Activated naive CD4-positive, alpha-beta T cell treated with anti-CD3 and anti-CD28 coated beads, Interleukin-2, amount 50 U/mL, for 72 hours (primary cell): ENCODE measurements around the gene FLVCR2. TPM values are rescaled to one million over a fixed set of nuclear protein-coding genes. Genes with fewer than 3 reads are reported as not detected.

Experiments
- ATAC-seq, 2 donors: fragments of 150-1000 bp; cut with Tn5 transposase; 2 replicates each; pipeline ENCODE4 v1.10.0; 2021; ENCODE audit warnings: mild to moderate bottlenecking in 2 of 2, moderate library complexity in 2 of 2
- DNase-seq, 2 donors: peaks; one replicate each; pipeline ENCODE4 v3.0.0; 2021 to 2022; ENCODE audit warnings: low spot score in 2 of 2
- H3K27ac Mint-ChIP-seq, 2 donors: one replicate each; pipeline ENCODE4 v1.8.0; 2022; ENCODE audit warnings: mild to moderate bottlenecking in 2 of 2, mixed read lengths in 2 of 2
- H3K36me3 Mint-ChIP-seq, 2 donors: one replicate each; pipeline ENCODE4 v1.8.0; 2022; ENCODE audit warnings: mixed read lengths in 2 of 2
- H3K9me3 Mint-ChIP-seq, 2 donors: one replicate each; pipeline ENCODE4 v1.8.0; 2022; ENCODE audit warnings: mixed read lengths in 2 of 2
- total RNA-seq, 2 donors: library from RNA; stranded (reverse); gene quantifications; one replicate each; pipeline ENCODE4 v1.2.3, GENCODE V29; 2022

Gene FLVCR2, protein sequence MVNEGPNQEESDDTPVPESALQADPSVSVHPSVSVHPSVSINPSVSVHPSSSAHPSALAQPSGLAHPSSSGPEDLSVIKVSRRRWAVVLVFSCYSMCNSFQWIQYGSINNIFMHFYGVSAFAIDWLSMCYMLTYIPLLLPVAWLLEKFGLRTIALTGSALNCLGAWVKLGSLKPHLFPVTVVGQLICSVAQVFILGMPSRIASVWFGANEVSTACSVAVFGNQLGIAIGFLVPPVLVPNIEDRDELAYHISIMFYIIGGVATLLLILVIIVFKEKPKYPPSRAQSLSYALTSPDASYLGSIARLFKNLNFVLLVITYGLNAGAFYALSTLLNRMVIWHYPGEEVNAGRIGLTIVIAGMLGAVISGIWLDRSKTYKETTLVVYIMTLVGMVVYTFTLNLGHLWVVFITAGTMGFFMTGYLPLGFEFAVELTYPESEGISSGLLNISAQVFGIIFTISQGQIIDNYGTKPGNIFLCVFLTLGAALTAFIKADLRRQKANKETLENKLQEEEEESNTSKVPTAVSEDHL
- total RNA-seq = 10 to 100 TPM; 11.6 to 18.3 TPM

DNA sequence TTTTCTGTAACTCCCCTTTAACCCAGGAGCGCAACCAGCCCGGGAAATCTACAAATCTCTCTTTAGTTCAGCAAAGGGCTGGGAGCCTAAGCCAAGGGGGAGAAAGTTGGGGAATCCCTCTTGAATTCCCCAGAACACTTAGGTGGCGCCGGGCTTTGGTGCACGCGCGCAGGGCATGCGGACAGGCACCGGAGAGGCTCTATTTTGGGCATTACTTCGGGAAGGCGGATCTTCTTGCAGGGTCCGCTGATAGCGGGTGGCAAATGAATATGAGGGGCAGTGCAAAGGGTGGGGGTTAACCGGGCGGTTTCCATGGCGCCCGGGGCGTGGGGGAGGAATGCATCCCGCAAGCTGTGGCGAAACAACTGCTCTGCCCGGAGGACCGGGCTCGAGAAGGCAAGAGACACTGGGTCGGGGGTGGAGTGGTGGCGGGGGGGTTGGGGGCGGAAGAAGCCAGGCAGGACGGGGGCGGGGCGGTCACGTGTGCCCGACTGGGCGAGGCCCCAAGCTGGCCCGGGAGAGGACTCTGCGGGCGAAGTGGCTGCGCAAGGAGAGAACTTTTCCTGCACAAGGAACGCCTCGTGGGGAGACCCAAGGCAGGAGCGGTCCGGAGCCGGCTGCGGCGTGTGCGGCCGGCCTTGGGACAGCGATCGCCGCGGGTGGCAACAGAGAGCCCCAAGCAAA, at the start of gene FLVCR2:
FLVCR2 (plus strand) TSS at position 519 of the 684 bp plus-strand sequence. CDS start 353 bp downstream, outside the sequence.
- ATAC-seq (peak; percentile 63 to 79), DNase-seq (peak in 1 of 2 donors; percentile 75)
- peaks cover 4 to 5% of the 10 kb centered on the region in 2 donors for H3K36me3 Mint-ChIP-seq
- peak within 1 kb of the TSS; percentile 52 to 56 for H3K27ac Mint-ChIP-seq
- H3K9me3 Mint-ChIP-seq = no peaks in the 10 kb centered on the region

DNA sequence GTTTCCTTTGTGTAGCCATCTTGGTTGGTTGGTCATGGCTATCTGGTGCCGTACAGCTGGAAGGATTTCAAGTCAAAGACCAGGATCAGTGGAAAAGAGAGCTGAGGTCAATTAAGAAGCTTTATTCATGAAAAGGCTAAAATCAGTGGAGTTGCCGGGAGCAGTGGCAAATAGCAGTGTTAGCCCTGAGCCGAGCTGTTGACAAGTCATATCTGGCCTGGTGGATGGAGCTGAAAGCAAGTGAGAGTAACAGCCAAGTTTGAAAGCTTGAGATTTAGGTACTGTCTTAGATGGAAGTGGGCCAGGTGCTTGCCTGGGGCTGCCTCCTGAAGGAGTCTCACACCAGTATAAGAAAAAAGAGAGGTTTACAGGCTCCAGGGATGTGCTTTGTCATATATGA, 47.2 kb upstream of the FLVCR2 start:
- no peaks in the 10 kb centered on the region for H3K9me3 Mint-ChIP-seq
- H3K27ac Mint-ChIP-seq = peak overlapping the region in 1 of 2 donors; percentile 53
- DNase-seq (no peak), ATAC-seq (no peak)
- peaks cover 40 to 76% of the 10 kb centered on the region in 2 donors for H3K36me3 Mint-ChIP-seq

DNA sequence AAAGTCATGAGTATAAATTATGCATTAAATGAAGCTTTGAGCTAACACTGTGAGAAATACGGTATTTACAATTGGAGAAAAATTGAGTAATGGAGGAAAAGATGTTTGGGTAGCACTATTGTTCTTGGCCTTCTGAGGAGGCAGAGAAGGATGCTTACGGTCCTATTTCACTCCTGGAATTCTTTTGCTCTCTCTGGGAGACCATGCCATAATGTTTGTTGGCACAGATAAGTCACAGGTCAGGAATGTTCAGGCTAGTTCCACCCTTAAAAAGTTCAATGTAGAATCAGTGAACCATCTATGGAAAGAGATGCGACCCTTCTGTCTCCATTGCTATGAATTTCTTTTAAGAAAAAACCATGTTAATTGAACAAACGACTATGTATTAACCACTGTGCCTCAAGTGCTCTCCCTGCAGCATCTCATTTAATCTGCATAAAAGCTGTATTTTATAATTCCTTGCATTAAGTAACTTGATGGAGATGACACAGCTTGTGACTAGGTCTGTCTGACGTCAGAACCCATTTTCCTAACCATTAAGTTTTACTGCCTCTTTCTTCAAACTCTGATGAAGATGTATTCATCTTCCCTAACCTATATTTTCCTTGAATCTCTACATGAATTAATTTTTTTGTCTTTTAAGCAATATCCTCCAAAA, 46.6 kb upstream of the FLVCR2 start:
- ATAC-seq = no peak
- peak overlapping the region in 1 of 2 donors; percentile 53 for H3K27ac Mint-ChIP-seq

GRCh38 chr14:75533791-75534555, 44.4 kb upstream of the FLVCR2 start:
- Mint-ChIP-seq H3K9me3 (no peaks in the 10 kb centered on the region), H3K36me3 (peaks cover 25 to 70% of the 10 kb centered on the region in 2 donors), H3K27ac (peak overlapping the region in 1 of 2 donors; percentile 28)
- ATAC-seq (no peak), DNase-seq (no peak)

More for the DNA sequence above, 46.6 kb upstream of the FLVCR2 start:
- H3K36me3 Mint-ChIP-seq = peaks cover 36 to 75% of the 10 kb centered on the region in 2 donors
- no peaks in the 10 kb centered on the region for H3K9me3 Mint-ChIP-seq
- no peak for DNase-seq

DNA sequence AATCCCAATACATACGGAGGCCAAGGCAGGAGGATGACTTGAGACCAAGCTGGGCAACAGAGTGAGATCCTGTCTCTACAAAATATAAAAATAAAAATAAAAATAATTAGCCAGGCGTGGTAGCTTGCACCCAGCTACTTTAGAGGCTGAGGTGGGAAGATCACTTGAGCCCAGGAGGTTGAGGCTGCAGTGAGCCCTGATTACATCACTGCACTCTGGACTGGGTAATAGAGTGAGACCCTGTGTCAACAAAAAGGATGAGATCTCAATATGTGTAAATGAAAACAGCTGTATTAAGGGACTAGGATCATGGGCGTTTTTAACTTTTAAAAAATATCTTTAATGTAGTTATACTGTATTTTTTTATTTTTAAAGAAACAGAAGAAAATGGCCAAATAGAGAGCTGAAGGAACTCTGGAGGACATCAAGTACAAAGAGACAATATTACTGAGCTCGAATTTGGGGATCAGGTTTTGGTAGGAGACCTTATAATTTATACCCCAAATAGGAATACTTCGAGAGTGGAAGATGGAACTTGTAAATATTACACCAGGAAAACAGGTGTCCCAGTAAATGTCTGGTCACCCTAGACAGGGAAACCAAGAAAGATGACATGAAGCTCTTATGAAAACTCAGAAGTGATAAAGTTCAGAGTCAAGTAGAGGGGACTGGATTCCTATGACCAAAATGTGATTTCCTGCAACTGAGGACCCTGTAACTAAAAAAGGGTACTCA, 43.1 kb upstream of the FLVCR2 start:
- DNase-seq (no peak), ATAC-seq (no peak)
- Mint-ChIP-seq H3K27ac (peak overlapping the region; percentile 44 to 62), H3K9me3 (no peaks in the 10 kb centered on the region), H3K36me3 (peaks cover 24 to 63% of the 10 kb centered on the region in 2 donors)

DNA sequence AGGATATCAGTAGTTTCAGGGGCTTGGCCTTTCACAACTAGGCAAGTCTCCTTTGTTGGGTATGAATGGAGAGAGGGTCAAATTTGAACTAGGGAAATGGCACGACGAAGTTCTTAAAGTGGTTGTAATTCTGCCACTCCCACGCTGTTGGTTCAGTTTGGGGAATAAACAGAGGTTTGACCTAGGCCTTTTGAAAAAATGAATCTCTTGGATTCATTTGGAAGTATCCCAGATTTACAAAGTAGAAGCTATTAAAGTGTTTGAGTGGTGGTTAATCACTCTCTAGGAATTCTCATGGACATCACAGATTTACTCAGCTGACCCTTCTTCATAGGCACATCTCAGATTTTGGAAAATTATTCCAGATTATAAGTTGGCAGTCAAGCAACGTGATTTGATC, 41.3 kb upstream of the FLVCR2 start:
- DNase-seq (no peak), ATAC-seq (no peak)
- Mint-ChIP-seq H3K36me3 (peaks cover 24 to 66% of the 10 kb centered on the region in 2 donors), H3K27ac (peak overlapping the region in 1 of 2 donors; percentile 8), H3K9me3 (no peaks in the 10 kb centered on the region)

DNA sequence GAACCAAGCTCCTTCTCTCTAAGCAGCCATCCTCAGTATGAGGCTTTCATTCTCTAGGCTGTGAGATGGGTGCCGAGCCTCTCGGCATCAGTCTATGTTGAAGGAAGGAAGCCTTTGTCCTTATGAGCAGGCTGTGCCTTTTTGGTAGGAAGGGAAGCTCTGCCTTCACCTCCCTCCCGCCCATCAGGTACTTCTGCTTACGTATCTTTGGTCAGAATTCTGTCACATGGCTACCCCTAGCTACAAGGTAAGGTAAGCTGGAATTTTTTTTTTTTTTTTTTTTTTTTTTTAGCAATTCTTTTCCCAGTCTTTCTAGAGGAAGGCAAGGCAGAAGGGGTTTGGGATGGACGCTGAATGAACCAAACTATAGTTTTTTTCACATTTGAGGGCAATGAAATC, 39.3 kb upstream of the FLVCR2 start:
- Mint-ChIP-seq H3K36me3 (peaks cover 19 to 59% of the 10 kb centered on the region in 2 donors), H3K27ac (peak overlapping the region; percentile 95 to 98), H3K9me3 (no peaks in the 10 kb centered on the region)
- ATAC-seq (no peak), DNase-seq (no peak)

GRCh38 chr14:75539561-75540478, 38.6 kb upstream of the FLVCR2 start:
- H3K27ac Mint-ChIP-seq = peak overlapping the region; percentile 95 to 98
- no peaks in the 10 kb centered on the region for H3K9me3 Mint-ChIP-seq
- ATAC-seq = peak; percentile 29 to 52
- peaks cover 19 to 59% of the 10 kb centered on the region in 2 donors for H3K36me3 Mint-ChIP-seq
- no peak for DNase-seq

- Mint-ChIP-seq H3K9me3 (no peaks in the 10 kb centered on the region), H3K27ac (peak overlapping the region; percentile 95 to 98), H3K36me3 (peaks cover 19 to 58% of the 10 kb centered on the region in 2 donors)
- no peak for DNase-seq
- no peak for ATAC-seq
Measured at GRCh38 chr14:75540479-75540851, 38.0 kb upstream of the FLVCR2 start.

GRCh38 chr14:75542588-75543091, 35.8 kb upstream of the FLVCR2 start:
- H3K27ac Mint-ChIP-seq = peak overlapping the region; percentile 95 to 98
- H3K36me3 Mint-ChIP-seq = peaks cover 19 to 61% of the 10 kb centered on the region in 2 donors
- no peaks in the 10 kb centered on the region for H3K9me3 Mint-ChIP-seq
- ATAC-seq = peak; percentile 82 to 89
- DNase-seq = peak; percentile 79 to 88

GRCh38 chr14:75543253-75543652, 35.2 kb upstream of the FLVCR2 start:
- no peak for ATAC-seq
- DNase-seq = no peak
- Mint-ChIP-seq H3K36me3 (peaks cover 19 to 64% of the 10 kb centered on the region in 2 donors), H3K9me3 (no peaks in the 10 kb centered on the region), H3K27ac (peak overlapping the region; percentile 95 to 98)

- H3K9me3 Mint-ChIP-seq = no peaks in the 10 kb centered on the region
- no peak for ATAC-seq
- DNase-seq = no peak
Measured at GRCh38 chr14:75543786-75544185, 34.6 kb upstream of the FLVCR2 start.

DNA sequence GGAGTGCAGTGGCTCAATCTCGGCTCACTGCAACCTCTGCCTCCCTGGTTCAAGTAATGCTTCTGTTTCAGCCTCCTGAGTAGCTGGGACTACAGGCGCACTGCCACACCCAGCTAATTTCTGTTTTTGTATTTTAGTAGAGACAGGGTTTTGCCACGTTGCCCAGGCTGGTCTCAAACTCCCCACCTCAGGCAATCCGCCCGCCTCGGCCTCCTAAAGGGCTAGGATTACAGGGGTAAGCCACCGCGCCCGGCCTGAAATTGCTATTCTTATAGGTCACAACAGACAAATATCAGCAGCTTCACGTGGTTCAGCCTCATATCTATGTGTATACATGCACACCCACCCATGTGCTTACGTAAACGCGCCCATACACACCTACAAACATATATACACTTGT, 32.5 kb upstream of the FLVCR2 start:
- DNase-seq = no peak
- ATAC-seq = no peak
- Mint-ChIP-seq H3K36me3 (peaks cover 17 to 67% of the 10 kb centered on the region in 2 donors), H3K9me3 (no peaks in the 10 kb centered on the region), H3K27ac (no peak overlapping the region)

More at GRCh38 chr14:75543786-75544185, 34.6 kb upstream of the FLVCR2 start:
- peak overlapping the region; percentile 95 to 98 for H3K27ac Mint-ChIP-seq
- peaks cover 17 to 64% of the 10 kb centered on the region in 2 donors for H3K36me3 Mint-ChIP-seq

GRCh38 chr14:75547552-75548250, 30.7 kb upstream of the FLVCR2 start:
- ATAC-seq (no peak), DNase-seq (no peak)
- H3K36me3 Mint-ChIP-seq = peaks cover 17 to 53% of the 10 kb centered on the region in 2 donors
- H3K9me3 Mint-ChIP-seq = no peaks in the 10 kb centered on the region
- peak overlapping the region; percentile 79 to 90 for H3K27ac Mint-ChIP-seq
